ENCODE measurements around the gene ZC3HAV1L.

ZC3HAV1L gene

DNA sequence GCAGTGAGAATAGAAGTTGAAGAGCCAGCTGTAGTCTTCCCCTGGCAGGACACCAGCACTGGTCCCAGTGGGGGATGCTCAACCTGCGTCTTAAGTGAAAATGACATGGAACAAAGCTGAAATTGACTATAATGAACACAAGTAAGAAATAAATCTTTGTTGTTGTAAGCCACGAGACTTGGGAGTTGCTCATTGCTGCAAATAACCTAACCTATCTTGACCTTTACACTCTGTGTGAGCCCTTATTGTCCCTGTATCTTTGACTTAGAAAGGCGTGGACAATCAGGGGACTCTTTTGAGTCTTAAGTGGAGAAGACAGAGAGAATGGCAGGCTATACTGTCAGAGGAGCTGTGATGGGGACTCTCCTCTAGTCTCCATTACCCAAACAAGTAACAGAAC is 16.9 kb downstream of the ZC3HAV1L start:
- H3K4me3 ChIP-seq (ENCODE audit: low read depth, low read length): no peak overlapping the region
- no peak for DNase-seq (ENCODE audit: low read depth)
- TF ChIP-seq, protein P1, sequence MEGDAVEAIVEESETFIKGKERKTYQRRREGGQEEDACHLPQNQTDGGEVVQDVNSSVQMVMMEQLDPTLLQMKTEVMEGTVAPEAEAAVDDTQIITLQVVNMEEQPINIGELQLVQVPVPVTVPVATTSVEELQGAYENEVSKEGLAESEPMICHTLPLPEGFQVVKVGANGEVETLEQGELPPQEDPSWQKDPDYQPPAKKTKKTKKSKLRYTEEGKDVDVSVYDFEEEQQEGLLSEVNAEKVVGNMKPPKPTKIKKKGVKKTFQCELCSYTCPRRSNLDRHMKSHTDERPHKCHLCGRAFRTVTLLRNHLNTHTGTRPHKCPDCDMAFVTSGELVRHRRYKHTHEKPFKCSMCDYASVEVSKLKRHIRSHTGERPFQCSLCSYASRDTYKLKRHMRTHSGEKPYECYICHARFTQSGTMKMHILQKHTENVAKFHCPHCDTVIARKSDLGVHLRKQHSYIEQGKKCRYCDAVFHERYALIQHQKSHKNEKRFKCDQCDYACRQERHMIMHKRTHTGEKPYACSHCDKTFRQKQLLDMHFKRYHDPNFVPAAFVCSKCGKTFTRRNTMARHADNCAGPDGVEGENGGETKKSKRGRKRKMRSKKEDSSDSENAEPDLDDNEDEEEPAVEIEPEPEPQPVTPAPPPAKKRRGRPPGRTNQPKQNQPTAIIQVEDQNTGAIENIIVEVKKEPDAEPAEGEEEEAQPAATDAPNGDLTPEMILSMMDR (conservative IDR thresholded peaks at IDR 0.05; ENCODE audit: low read depth, low read length): no peak

DNA sequence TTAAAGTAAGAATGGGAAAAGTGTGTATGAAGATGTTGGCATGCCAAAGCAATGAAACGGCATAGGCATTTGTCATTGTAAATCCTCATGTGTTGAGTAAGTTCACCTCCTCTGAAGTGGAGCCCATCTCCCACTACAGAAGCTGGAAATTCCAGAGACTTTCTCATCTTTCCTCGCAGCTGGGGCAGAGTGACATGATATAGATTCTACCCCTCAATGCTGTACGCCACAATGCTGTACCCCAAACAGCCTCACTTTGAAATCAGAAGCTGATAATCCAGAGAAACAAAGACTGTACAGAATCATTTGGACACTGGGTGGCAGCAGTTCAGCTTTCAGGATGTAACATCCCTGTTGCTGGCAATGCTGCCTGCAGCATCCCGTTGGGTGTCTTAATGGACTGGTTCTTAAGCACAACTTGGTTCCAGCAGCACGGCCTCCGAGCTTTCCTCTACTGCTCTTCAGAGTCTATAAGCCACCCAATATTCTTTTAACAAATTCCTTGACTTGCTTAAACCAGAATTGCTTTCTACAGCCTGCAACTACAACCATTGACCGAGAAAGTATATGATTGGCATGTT is 18.8 kb downstream of the ZC3HAV1L start:
- H3K4me3 ChIP-seq (ENCODE audit: low read depth, low read length): no peak overlapping the region
- TF ChIP-seq, protein P1 (conservative IDR thresholded peaks at IDR 0.05; ENCODE audit: low read depth, low read length): peak; percentile 87

DNA sequence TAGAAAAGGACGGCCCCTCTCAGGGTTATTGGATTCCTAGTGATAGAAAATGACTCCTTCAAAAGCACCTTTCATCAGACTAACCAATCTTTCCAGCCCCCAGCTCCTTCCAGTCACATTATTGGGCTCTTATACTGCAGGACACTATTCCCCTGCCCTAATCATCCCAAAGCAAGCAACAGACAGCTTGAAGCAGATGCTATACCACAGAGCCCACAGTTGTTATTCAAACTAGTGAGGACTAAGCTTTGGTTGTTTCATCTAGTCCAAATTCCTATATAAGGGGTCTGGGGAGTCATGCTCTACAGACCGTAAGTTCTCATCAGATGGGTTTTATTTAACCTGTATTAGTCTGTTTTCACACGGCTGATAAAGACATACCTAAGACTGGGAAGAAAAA is 24.5 kb downstream of the ZC3HAV1L start:
- no peak for DNase-seq (ENCODE audit: low read depth)
- TF ChIP-seq, protein P1 (conservative IDR thresholded peaks at IDR 0.05; ENCODE audit: low read depth, low read length): no peak
- H3K4me3 ChIP-seq (ENCODE audit: low read depth, low read length): no peak overlapping the region

More for the DNA sequence above, 18.8 kb downstream of the ZC3HAV1L start:
- DNase-seq (ENCODE audit: low read depth): peak; percentile 88

DNA sequence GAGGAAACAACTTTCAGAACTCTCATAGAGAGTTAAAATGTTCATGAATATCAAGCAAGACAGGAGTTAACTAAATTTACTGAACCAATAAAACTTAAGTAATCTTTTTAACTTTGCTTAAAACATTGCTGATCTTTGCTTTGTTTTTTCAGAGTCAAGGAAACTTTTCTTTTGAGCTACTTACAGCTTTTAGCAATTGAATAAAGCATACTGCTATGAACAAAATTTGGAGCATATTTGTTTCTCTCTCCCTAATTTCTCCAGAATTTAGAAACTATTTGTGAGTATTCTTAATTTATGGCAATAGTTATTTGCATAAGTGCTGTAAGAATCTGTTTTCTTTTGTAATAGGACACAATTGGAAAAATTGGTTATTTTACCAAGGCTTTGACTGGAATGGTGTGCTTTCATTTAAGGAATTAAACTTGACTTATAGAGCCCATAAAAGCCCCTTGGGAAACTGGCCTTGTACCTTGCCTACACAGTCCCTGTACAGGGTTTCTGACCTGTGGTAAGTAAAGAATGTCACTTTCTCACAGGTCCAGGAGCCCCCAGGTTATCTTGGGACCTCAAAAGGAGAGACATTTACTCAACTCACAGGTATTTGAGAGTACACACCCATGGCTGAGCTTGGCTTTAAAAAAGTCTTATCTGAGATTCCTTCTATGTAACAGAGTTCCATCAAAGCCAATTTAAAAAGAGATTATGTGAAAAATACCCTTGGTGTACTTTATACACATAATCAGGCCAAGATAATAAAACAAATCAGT is 31.3 kb downstream of the ZC3HAV1L start:
- no peak for DNase-seq (ENCODE audit: low read depth)
- no peak overlapping the region for H3K4me3 ChIP-seq (ENCODE audit: low read depth, low read length)
- TF ChIP-seq, protein P1 (conservative IDR thresholded peaks at IDR 0.05; ENCODE audit: low read depth, low read length): no peak

DNA sequence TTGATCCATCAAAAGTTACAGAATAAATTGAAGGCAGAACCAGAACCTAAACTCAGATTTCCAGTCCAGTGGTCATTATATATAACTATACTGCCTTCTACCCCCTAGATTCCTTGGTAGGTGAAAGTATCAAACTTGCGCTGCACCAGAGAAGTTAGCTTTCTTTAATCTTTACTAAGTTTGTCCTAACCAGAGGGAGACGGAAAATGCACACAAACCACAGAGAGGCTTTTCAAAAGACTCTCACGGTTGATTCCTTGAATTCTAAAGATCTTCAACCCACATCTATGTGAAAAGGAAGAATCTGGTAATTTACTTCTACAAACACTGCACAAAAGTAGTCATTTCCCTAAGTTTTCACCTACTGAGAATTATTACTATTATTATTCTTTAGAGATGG is 36.4 kb downstream of the ZC3HAV1L start:
- no peak for DNase-seq (ENCODE audit: low read depth)
- H3K4me3 ChIP-seq (ENCODE audit: low read depth, low read length): no peak overlapping the region
- TF ChIP-seq, protein P1 (conservative IDR thresholded peaks at IDR 0.05; ENCODE audit: low read depth, low read length): no peak

GRCh38 chr7:138992052-138992531 is 43.8 kb downstream of the ZC3HAV1L start:
- TF ChIP-seq, protein P1 (conservative IDR thresholded peaks at IDR 0.05; ENCODE audit: low read depth, low read length): no peak
- DNase-seq (ENCODE audit: low read depth): no peak
- no peak overlapping the region for H3K4me3 ChIP-seq (ENCODE audit: low read depth, low read length)
